AG04449 (cell line): ENCODE measurements around the gene TYW5.

Source experiments
- CTCF ChIA-PET: fragments of 350-600 bp; formaldehyde crosslinking; extraction: SDS; loops from one replicate; lab custom pipeline; 2021; ENCODE audit warnings: antibody characterized with exemption; lab: Yijun Ruan, JAX
- POLR2A ChIA-PET: fragments of 400-600, 350-600 bp; formaldehyde crosslinking; extraction: SDS; loops from one replicate; lab custom pipeline; 2020; ENCODE audit warnings: antibody characterized with exemption, inconsistent platforms; lab: Yijun Ruan, JAX
- DNase-seq: peaks from one replicate; pipeline ENCODE4 v3.0.0-alpha.2; 2010; ENCODE audit warnings: low read depth, low spot score
- H3K4me3 ChIP-seq: 2 replicates; pipeline ENCODE4 v1.5.1; 2011; ENCODE audit warnings: low read depth, mild to moderate bottlenecking, control low read depth, low read length
- TF ChIP-seq, protein P1 (sequence below): IDR thresholded peaks from one replicate; pipeline ENCODE4 v1.5.1; 2011; ENCODE audit warnings: mild to moderate bottlenecking, moderate library complexity, low read length, control low read depth, inconsistent platforms; ENCODE audit not compliant: insufficient read depth; ENCODE audit errors: missing control alignments

Gene TYW5

GRCh38 chr2:199956062-199956380 is 730 bp upstream of the TYW5 start:
- no peak for DNase-seq
- ChIA-PET POLR2A (no interaction called here), CTCF (interaction anchor here (0.8 kb wide), 1 partner anchor 18 kb away, joined by 3 read pairs; no protein-coding TSS in a partner anchor)
- peak overlapping the region; percentile 95 for H3K4me3 ChIP-seq
- TF ChIP-seq, protein P1, sequence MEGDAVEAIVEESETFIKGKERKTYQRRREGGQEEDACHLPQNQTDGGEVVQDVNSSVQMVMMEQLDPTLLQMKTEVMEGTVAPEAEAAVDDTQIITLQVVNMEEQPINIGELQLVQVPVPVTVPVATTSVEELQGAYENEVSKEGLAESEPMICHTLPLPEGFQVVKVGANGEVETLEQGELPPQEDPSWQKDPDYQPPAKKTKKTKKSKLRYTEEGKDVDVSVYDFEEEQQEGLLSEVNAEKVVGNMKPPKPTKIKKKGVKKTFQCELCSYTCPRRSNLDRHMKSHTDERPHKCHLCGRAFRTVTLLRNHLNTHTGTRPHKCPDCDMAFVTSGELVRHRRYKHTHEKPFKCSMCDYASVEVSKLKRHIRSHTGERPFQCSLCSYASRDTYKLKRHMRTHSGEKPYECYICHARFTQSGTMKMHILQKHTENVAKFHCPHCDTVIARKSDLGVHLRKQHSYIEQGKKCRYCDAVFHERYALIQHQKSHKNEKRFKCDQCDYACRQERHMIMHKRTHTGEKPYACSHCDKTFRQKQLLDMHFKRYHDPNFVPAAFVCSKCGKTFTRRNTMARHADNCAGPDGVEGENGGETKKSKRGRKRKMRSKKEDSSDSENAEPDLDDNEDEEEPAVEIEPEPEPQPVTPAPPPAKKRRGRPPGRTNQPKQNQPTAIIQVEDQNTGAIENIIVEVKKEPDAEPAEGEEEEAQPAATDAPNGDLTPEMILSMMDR = no peak

- TF ChIP-seq, protein P1 = no peak
- ChIA-PET POLR2A (no interaction called here), CTCF (no interaction called here)
- DNase-seq = no peak
- H3K4me3 ChIP-seq = peak overlapping the region; percentile 95
Observed at GRCh38 chr2:199955007-199955338, 318 bp downstream of the TYW5 start.

DNA sequence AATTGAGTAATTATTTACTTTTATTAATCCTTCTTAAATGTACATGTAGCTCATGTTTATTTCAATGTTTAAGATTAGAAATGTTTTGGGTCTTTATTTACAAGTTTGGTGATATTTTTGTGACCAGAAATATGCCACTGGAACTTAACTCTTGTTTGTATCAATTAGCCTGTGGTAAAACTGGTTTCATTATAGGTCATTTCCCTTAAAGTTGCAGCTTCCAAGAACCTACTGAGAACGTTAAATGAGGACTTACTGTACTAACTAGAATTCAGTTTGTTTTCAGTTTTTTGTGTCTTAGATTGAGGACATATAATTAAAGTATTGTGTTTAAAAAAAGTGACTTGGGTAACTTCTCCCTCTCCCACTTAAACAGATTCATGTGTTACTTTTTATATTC is 4.3 kb downstream of the TYW5 start:
- H3K4me3 ChIP-seq = no peak overlapping the region
- DNase-seq = no peak
- ChIA-PET CTCF (interaction anchor here (1.3 kb wide), 1 partner anchor 10 kb away, joined by 8 read pairs; no protein-coding TSS in a partner anchor), POLR2A (no interaction called here)
- TF ChIP-seq, protein P1 = no peak

GRCh38 chr2:199950396-199950795 is 4.9 kb downstream of the TYW5 start:
- ChIA-PET POLR2A (no interaction called here), CTCF (interaction anchor here (1.3 kb wide), 1 partner anchor 10 kb away, joined by 8 read pairs; no protein-coding TSS in a partner anchor)
- H3K4me3 ChIP-seq = no peak overlapping the region
- DNase-seq = no peak
- TF ChIP-seq, protein P1 = no peak

- ChIA-PET CTCF (no interaction called here), POLR2A (no interaction called here)
- no peak overlapping the region for H3K4me3 ChIP-seq
- TF ChIP-seq, protein P1 = no peak
- DNase-seq = no peak
Observed at GRCh38 chr2:199946836-199947235, 8.5 kb downstream of the TYW5 start.

GRCh38 chr2:199946196-199946595 is 9.1 kb downstream of the TYW5 start:
- TF ChIP-seq, protein P1 = no peak
- CTCF ChIA-PET = interaction anchor here (1.0 kb wide), 1 partner anchor 9 kb away, joined by 4 read pairs; no protein-coding TSS in a partner anchor
- no peak for DNase-seq
- POLR2A ChIA-PET = no interaction called here
- H3K4me3 ChIP-seq = no peak overlapping the region

DNA sequence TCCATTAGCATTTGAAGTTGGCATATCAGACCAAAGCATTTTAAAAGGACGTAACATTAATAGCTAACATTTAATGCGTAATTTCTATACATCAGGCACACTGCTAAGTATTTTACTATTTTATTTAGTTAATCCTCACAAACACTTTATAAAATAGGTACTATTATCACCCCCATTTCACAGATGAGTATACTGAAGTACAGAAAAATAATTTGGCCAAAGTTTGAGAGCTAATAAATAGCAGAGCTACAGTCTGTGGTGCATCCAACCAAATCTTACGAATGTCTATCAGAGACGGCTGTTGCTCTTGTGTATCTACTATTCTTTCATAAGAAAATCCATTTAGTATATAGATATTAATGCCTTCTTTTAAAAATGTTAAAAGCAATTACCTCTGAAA is 11.9 kb downstream of the TYW5 start:
- no peak for DNase-seq
- CTCF ChIA-PET = no interaction called here
- TF ChIP-seq, protein P1 = no peak
- POLR2A ChIA-PET = no interaction called here
- no peak overlapping the region for H3K4me3 ChIP-seq
